BJ (cell line): Measurements from ENCODE around the gene SELENBP1. TPM values are rescaled to one million over a fixed set of nuclear protein-coding genes. Genes with fewer than 3 reads are reported as not detected.
"Not testable (repeated sequence)": the region's sequence is repeated elsewhere in the genome, so short reads cannot be mapped to it uniquely, and the experiment has no call there.

Experiments used
- CTCF ChIA-PET: fragments of 350-600 bp; formaldehyde crosslinking; extraction: SDS; loops from one replicate; lab custom pipeline; 2021; ENCODE audit warnings: antibody characterized with exemption, inconsistent platforms; lab: Yijun Ruan, JAX
- POLR2A ChIA-PET: fragments of 300-600 bp; sonication (Branson Sonifier 250); formaldehyde crosslinking; extraction: SDS; loops from one replicate; lab custom pipeline; 2021; ENCODE audit warnings: antibody characterized with exemption; lab: Charles Lee
- DNase-seq: peaks from one replicate; pipeline ENCODE4 v3.0.0-alpha.2; 2011; ENCODE audit warnings: low read depth
- H3K27me3 ChIP-seq: 2 replicates; pipeline ENCODE4 v1.6.0; 2011; ENCODE audit warnings: low read length; ENCODE audit not compliant: control insufficient read depth, insufficient read depth
- H3K36me3 ChIP-seq: 2 replicates; pipeline ENCODE4 v1.5.1; 2011; ENCODE audit warnings: low read length; ENCODE audit not compliant: control insufficient read depth, insufficient read depth
- H3K4me3 ChIP-seq: 2 replicates; pipeline ENCODE4 v1.5.1; 2011; ENCODE audit warnings: low read depth, mild to moderate bottlenecking, control low read depth, low read length
- polyA plus RNA-seq: library from polyadenylated mRNA; depleted of rRNA; stranded (reverse); fragments of >200 nt; gene quantifications from 2 replicates; pipeline ENCODE4 v1.2.3, GENCODE V29; 2011
- TF ChIP-seq, protein P1 (sequence below): IDR thresholded peaks from 2 replicates; pipeline ENCODE4 v1.5.1; 2011; ENCODE audit warnings: low read depth, mild to moderate bottlenecking, control low read depth, inconsistent platforms, low read length, moderate library complexity; ENCODE audit not compliant: insufficient read depth

The SELENBP1 gene
- polyA plus RNA-seq, 1 experiment, result 47.9 TPM

DNA sequence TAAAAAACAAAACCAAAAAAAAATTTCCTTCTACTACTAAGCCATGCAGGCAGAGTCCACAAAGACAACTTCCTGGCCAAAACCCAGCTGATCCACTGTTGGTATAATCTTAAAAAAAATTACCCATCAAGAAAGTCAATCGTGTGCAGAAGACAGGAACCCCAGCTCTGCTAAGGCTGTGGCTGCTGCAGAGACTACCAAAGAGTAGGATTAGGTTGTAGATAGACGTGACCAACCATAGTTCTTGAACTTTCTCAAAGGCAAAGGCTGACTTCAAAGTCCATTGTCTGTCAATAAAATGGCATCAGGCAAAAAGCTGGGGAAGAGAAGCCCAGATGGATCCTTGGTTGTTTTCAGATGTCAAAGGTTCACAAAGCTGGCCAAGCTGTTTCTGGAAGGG is 30.3 kb upstream of the SELENBP1 start:
- CTCF ChIA-PET, result interaction anchor here (0.8 to 1.2 kb wide), 2 partner anchors 10 to 13 kb away, joined by 3 read pairs; no protein-coding TSS in a partner anchor
- Histone ChIP-seq H3K4me3 (no peak overlapping the region), H3K36me3 (peaks cover 34% of the 10 kb centered on the region), H3K27me3 (no peaks in the 10 kb centered on the region)
- POLR2A ChIA-PET, result interaction anchor here (0.7 kb wide), 1 partner anchor 53 kb away, joined by 3 read pairs; no protein-coding TSS in a partner anchor
- TF ChIP-seq, protein P1, sequence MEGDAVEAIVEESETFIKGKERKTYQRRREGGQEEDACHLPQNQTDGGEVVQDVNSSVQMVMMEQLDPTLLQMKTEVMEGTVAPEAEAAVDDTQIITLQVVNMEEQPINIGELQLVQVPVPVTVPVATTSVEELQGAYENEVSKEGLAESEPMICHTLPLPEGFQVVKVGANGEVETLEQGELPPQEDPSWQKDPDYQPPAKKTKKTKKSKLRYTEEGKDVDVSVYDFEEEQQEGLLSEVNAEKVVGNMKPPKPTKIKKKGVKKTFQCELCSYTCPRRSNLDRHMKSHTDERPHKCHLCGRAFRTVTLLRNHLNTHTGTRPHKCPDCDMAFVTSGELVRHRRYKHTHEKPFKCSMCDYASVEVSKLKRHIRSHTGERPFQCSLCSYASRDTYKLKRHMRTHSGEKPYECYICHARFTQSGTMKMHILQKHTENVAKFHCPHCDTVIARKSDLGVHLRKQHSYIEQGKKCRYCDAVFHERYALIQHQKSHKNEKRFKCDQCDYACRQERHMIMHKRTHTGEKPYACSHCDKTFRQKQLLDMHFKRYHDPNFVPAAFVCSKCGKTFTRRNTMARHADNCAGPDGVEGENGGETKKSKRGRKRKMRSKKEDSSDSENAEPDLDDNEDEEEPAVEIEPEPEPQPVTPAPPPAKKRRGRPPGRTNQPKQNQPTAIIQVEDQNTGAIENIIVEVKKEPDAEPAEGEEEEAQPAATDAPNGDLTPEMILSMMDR, result no peak
- no peak for DNase-seq

DNA sequence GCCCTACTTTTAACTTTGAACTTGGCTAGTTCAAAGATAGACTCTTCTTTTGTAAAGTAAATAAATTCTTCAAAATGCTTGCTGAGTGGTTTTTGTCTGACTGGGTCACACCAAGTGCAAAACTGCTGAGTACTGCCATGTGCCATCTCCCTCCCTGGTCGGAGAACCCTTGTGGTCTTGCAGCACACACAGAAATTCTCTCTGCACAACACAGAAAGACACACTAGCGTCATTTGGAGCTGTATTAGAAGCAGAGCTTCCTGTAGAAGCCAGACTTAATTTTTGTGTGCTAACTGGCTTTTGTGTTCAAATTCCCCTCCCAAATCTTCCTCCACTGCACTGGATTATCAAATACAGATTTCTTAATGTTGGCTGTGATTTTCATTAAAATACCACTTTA is 29.4 kb upstream of the SELENBP1 start:
- DNase-seq, result no peak
- TF ChIP-seq, protein P1, result no peak
- ChIA-PET CTCF (interaction anchor here (1.2 kb wide), 1 partner anchor 14 kb away, joined by 3 read pairs; no protein-coding TSS in a partner anchor), POLR2A (interaction anchor here (0.7 kb wide), 1 partner anchor 33 kb away, joined by 3 read pairs; no protein-coding TSS in a partner anchor)
- no peaks in the 10 kb centered on the region for H3K27me3 ChIP-seq
- H3K4me3 ChIP-seq, result no peak overlapping the region
- peaks cover 31% of the 10 kb centered on the region for H3K36me3 ChIP-seq

DNA sequence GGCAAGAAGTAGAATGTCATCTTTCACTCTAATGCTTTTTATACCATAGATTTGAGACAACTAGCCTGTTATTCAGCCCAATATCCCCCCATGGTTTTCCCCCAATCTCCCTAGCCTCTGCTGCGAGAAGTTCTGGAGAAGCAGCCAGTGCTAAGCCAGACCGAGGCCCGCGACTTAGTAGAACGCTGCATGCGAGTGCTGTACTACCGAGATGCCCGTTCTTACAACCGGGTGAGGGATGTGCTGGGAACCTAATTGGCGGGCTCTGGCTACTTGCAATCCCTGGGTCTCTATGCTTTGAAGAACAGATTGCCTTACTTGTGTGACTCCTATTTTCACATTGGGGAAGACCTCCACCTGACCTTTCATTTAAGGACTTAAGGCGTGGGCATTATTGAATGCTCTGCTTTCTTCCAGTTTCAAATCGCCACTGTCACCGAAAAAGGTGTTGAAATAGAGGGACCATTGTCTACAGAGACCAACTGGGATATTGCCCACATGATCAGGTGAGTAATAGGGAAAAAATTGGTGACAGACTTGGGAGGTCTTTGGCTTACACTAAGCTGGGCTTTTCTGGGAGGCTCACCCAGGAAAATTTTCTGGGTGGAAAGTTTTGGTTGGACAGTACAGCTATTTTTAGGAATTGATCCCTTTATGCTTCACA is 28.8 kb upstream of the SELENBP1 start:
- TF ChIP-seq, protein P1, result no peak
- H3K4me3 ChIP-seq, result no peak overlapping the region
- DNase-seq, result no peak
- peaks cover 29% of the 10 kb centered on the region for H3K36me3 ChIP-seq
- ChIA-PET CTCF (no interaction called here), POLR2A (interaction anchor here (0.6 to 0.7 kb wide), 2 partner anchors 33 to 34 kb away, joined by 3 to 13 read pairs; no protein-coding TSS in a partner anchor)
- H3K27me3 ChIP-seq, result no peaks in the 10 kb centered on the region

DNA sequence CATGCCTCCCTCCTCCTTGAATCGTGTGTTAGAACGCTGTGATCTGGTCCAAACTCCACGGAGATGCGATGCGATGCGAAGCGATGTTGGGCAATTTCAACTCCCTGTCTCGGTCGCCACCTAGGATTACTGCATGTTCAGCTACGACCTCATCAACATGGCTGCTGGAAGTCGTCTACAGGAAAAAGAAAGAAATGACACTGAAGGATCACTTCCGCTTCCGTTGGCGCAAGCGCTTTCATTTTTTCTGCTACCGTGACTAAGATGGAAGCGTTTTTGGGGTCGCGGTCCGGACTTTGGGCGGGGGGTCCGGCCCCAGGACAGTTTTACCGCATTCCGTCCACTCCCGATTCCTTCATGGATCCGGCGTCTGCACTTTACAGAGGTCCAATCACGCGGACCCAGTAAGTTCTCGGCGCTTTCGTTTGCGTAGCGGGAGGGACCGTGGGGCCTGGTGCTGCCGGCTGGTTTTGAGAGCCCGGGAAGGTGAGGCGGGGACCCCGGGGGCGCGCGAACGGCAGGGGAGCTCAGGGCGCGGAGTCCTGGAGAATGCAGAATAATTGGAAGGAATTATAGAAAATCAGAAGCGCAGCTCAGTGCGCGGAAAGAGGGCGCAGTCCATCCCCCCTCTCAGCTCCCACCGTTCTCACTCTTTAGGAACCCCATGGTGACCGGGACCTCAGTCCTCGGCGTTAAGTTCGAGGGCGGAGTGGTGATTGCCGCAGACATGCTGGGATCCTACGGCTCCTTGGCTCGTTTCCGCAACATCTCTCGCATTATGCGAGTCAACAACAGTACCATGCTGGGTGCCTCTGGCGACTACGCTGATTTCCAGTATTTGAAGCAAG is 27.0 kb upstream of the SELENBP1 start, which contains the start of gene PSMB4:
Gene PSMB4 (plus strand): TSS at position 250 of the 848 bp plus-strand sequence. CDS start 15 bp downstream, at position 265.
- Histone ChIP-seq H3K36me3 (peaks cover 16% of the 10 kb centered on the region), H3K4me3 (peak within 1 kb of the TSS; percentile 95), H3K27me3 (no peaks in the 10 kb centered on the region)
- CTCF ChIA-PET, result interaction anchor here (0.6 to 0.9 kb wide), 2 partner anchors 14 to 104 kb away, joined by 3 to 4 read pairs; no protein-coding TSS in a partner anchor
- TF ChIP-seq, protein P1, result peak; percentile 37
- POLR2A ChIA-PET, result interaction anchor here (0.6 to 1.0 kb wide), 4 partner anchors 8 to 500 kb away, joined by 3 to 4 read pairs (median 4); no protein-coding TSS in a partner anchor
- DNase-seq, result peak; percentile 76

DNA sequence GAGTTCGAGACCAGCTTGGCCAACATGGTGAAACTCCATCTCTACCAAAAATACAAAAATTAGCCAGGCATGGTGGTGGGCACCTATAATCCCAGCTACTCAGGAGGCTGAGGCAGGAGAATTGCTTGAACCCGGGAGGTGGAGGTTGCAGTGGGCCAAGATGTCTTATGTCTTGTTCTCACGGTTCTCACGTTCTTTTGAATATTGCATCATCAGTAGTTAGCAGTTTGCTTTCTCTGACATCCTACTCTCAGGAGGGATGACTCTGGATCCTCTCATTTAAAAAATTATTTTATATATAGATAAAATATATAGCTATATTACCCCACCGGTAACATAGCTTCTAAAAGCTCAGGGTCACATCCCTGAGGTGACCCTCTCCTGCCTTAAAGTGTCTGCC is 23.8 kb upstream of the SELENBP1 start:
- H3K36me3 ChIP-seq, H3K27me3 ChIP-seq, DNase-seq, H3K4me3 ChIP-seq, POLR2A ChIA-PET: not testable (repeated sequence)
- CTCF ChIA-PET, result interaction anchor here (0.6 to 1.5 kb wide), 5 partner anchors 14 to 97 kb away, joined by 3 to 7 read pairs (median 4); partner anchors contain the start of gene PI4KB
